ENCODE measurements around the gene RRP1.
"Not testable (repeated sequence)": the region's sequence is repeated elsewhere in the genome, so short reads cannot be mapped to it uniquely, and the experiment has no call there.

RRP1 gene

DNA sequence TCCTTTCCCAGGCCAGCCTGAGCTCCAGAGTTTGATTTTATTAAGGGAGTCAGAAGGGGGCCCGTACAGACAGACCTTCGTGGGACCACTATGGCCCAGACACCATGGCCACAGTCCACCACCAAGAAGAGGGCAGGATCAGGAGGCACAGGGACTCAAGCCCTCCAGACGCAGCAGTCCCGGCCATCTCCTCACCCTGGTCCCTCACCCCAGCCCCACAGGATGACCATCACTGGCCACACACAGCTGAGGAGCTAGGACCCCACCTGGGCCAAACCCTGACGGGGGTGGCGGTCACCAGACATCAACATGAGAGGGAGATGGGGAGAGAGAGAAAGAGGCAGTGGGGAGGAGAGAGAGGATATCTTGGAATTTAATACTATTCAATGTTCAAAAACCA lies 46.5 kb downstream of the RRP1 start:
- no peak for DNase-seq (ENCODE audit: low read depth in 2 of 2)

DNA sequence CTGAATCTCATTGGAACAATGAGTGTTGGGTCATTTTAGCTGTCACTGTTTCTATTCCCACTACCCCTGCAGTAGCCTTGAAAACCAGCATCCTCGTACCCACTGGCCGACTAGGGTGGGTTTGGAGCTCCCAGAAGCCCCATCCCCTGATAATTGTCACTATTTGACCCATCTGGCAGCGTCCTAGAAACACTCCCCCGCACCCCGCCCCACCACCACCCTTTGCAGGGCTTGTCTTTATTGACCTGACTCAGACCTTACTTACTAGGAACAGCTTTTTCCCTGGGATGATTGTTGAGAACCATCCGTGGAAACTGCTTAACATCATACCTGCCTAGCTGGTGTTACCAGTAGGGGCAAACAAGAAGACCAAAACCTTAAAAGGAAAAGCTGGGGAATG lies 47.2 kb downstream of the RRP1 start:
- no peak for DNase-seq (ENCODE audit: low read depth in 2 of 2)

DNA sequence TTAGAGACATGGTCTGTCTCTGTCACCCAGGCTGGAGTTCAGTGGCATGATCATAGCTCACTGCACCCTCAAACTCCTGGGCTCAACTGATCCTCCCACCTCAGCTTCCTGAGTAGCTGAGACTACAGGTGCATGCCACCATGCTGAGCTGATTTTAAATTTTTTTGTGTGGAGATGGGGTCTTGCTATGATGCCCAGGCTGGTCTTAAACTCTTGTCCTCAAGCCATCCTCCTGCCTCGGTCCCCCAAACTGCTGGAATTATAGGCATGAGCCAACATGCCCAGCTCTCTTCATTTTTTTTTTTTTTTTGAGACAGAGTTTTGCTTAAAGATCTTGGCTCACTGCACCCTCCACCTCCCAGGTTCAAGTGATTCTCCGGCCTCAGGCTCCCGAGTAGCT lies 50.9 kb downstream of the RRP1 start:
- no peak for DNase-seq (ENCODE audit: low read depth in 2 of 2)

DNA sequence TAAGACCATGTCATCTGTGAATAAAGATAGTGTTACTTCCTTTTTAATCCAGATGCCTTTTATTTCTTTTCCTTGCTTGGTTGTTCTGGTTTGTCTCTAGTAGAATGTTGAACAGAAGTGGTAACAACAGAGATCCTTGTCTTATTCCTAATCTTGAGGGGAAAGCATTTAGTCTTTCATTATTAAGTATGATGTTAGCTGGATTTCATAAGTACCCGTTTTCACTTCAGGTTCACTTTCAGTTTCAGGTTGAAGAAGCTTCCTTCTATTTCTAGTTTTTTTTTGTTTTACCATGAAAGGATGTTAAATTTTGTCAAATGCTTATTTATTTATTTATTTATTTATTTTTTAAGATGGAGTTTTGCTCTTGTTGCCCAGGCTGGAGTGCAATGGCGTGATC lies 53.4 kb downstream of the RRP1 start:
- DNase-seq (ENCODE audit: low read depth in 2 of 2), result no peak

DNA sequence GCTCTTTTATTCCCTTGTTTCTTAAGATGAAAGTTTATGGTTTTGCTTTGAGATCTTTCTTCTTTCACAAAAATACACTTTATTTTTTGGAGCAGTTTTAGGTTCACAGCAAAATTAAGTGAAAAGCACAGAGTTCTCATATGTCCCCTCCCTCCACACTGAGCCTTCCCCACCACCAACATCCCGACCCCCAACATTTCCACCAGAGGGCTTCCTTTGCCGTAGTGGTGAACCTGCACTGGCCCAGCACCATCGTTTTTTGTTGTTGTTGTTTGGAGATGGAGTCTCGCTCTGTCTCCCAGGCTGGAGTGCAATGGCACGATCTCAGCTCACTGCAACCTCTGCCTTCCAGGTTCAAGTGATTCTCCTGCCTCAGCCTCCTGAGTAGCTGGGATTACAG lies 55.5 kb downstream of the RRP1 start:
- not testable (repeated sequence) for DNase-seq (ENCODE audit: low read depth in 2 of 2)

DNA sequence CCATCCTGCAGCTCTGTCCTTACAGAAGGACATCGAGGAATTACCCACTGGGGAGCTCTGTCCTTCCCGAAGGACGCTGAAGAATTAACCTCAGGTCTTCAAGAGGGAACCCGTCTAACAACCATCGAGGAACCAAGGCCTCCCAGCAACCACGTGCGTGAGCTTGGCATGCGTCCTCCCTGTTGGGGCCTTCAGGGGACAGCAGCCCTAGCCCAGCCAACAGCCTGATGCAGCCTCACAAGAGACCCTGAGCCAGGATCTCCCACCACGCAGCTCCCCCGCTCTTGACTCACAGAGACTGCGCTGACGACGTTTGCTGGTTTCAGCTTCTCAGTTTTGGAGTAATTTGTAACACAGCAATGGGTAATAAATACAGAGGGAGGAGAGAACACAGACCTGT lies 56.0 kb downstream of the RRP1 start:
- DNase-seq (ENCODE audit: low read depth in 2 of 2), result no peak

DNA sequence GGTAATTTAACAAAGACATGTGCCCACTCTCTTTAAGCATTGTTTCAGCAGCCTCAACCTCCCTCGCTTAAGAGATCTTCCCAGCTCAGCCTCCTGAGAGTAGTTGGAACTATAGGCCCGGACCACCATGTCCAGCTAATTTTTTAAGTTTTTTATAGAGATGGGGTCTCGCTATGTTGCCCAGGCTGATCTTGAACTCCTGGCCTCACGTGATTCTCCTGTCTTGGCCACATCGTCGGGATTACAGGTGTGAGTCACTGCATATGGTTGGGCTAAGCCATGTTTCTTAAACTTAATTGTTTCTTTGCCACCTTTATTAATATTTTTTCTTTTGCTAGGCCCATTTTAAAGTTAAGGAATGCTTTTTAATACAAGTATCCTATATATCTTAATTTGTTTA lies 57.1 kb downstream of the RRP1 start:
- DNase-seq (ENCODE audit: low read depth in 2 of 2), result no peak

DNA sequence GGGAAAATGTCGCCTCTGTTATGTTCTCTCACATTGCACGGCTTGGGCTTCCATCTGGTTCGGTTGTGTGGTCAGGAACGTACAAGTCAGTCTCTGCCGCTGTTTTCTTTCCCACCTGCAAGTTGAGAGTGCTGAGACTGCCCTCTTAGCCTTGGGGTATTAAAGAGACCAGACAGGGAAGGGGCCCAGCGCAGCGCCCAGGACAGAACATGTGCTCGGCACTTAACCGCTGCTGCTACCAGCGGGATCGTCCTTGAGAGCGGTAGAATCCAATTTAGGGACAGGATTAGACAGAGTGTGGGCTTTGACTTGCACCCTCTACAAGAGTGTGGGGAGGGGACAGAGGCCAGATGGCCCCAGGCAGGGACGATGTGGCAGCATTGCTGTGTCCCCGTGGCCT lies 57.9 kb downstream of the RRP1 start:
- DNase-seq (ENCODE audit: low read depth in 2 of 2), result no peak

DNA sequence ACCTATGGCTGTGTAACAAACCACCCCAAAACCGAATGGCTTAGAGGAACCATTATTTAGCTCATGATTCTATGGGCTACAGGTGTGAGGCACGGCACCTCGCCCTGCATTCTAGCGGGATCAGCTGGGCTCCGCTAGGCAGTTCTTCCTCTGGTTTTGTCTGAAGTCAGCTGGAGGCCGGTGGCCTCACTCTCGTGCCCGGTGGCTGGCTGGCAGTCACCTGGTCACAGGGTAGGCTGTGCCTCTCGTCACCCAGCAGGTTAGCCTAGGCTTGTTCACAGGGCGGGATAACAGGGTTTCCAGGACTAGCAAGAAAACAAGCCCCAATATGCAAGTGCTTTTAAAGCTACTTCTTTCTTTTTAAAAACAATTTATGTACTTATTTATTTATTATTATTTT lies 59.4 kb downstream of the RRP1 start:
- no peak for DNase-seq (ENCODE audit: low read depth in 2 of 2)

DNA sequence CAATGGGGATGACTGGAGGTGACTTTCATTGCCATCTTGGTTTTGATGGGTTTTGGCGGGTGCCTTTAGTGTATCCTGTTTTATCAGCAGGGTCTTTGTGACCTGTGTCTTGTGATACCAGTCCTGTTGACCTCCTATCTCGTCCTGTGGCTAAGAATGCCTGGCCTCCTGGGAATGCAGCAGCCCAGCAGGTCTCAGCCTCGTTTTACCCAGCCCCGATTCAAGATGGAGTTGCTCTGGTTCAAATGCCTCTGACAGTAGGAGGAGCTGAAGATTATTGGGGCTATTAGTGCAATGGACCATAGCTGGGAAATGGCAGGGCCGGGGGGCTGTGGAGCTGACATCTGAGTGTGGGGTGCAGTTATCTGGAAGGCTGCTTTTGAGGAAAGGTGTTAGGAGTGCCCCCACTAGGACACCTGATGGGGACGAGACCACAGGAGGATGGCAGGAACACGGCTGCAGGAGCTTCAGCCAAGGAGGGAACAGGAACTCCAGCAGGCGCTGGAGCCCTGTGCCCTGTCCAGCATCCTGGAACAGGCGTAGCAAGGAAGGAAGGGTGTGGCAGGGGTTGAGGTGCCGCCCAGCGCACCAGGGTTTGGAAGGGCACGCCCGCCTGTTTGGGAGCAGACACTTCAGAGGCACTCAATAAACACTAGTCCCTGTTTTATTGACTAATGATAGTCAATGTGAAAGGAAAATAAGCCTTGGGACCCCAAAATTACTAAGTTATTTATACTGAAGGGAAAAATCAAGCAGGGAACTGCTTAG lies 60.3 kb downstream of the RRP1 start:
- DNase-seq (ENCODE audit: low read depth in 2 of 2), result no peak

DNA sequence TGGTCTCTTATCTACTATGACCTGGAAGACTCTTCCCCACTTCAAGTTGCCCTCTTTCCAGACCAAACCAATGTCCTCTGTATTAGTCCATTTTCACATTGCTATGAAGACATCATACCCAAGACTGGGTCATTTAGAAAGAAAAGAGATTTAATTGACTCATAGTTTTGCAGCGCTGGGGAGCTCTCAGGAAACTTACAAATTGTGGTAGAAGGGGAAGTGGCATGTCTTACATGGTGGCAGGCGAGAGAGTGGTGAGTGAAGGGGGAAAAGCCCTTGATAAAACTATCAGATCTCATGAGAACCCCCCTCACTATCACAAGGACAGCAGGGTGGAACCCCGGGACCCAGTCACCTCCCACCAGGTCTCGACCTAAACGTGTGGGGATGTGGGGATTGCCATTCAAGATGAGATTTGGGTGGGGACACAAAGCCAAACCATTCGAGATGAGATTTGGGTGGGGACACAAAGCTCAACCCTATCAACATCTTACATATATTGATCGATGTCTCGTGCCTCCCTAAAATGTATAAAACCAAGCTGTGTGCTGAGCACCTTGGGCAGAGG lies 61.4 kb downstream of the RRP1 start:
- no peak for DNase-seq (ENCODE audit: low read depth in 2 of 2)

DNA sequence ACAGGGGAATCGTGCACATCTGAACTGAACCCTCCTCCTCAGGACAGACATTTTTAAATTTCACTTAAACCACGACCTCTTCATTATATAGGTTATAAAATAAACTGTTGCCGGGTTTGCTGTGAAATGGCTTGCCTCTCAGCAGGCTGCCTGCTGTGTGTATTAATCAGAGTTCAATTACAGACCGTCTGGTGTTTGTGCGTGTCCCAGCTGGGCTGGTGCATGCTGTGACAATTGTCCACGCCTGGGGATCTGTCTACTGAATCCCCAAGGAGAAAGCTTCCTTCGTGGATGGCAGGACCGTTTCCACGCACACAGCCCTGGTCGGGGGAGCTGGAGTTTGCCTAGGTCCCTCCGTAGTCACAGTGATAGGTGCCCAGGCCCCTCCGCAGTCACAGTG lies 62.2 kb downstream of the RRP1 start:
- no peak for DNase-seq (ENCODE audit: low read depth in 2 of 2)

DNA sequence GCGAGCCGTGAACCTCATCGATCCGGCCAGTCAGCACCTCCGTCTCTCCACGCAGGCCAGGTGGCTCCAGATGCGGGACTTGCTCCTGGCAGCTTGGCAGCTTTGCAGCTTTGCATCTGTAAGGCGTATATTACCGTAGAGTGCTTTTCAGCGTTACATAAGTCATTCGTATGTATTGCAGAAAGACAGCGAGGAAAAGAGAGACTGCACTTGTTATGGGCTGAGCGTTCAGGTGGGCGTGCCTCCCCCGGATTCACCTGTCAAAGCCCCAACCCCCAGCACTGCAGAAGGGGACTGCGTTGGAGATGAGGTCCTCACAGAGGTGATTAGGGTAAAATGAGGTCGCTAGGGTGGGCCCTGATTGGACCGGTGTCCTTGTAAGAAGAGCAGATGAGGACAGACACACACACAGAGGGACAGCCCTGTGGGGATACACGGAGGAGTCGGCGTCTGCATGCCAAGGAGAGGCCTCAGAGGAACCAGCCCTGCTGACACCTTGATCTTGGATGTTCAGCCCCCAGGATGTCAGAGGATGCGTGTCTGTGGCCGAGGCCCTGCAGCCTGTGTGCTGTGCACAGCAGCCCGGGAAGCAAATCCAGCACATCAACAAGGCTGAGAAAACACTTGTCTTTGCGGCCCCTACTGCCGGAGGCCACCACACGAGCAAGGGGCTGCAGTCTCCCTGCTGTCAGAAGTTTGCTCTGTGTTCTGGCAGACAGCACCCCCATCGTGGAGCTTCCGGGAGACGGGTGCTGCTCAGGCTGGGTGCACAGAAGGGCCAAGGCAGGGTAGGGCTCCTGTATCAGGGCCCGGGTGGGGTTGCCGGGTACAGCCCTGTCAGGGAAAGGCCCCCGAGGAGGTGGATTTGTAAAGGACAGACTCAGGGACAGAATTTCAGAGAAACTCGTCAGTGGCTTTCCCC lies 64.7 kb downstream of the RRP1 start:
- no peak for DNase-seq (ENCODE audit: low read depth in 2 of 2)
